WERI-Rb-1 (cell line): ENCODE measurements around the gene PRKCH.

ENCODE experiments used
- DNase-seq: peaks from one replicate; pipeline ENCODE4 v3.0.0-alpha.2; 2020
- H3K27ac ChIP-seq: fragments of 250-450 bp; sonication (Bioruptor Pico); 2 replicates; pipeline ENCODE4 v1.5.1; 2020; ENCODE audit warnings: mild to moderate bottlenecking, moderate library complexity
- H3K27me3 ChIP-seq: fragments of 250-450 bp; sonication (Bioruptor Pico); 2 replicates; pipeline ENCODE4 v1.5.1; 2021; ENCODE audit warnings: mild to moderate bottlenecking, low read depth, moderate library complexity; ENCODE audit not compliant: insufficient read depth, severe bottlenecking
- H3K36me3 ChIP-seq: fragments of 250-450 bp; sonication (Bioruptor Pico); 2 replicates; pipeline ENCODE4 v1.5.1; 2020; ENCODE audit warnings: mild to moderate bottlenecking, moderate library complexity
- H3K4me3 ChIP-seq: 2 replicates; pipeline ENCODE4 v1.5.1; 2011; ENCODE audit warnings: low read depth, mild to moderate bottlenecking, control low read depth, low read length
- H3K9me3 ChIP-seq: fragments of 250-450 bp; sonication (Bioruptor Pico); 2 replicates; pipeline ENCODE4 v1.5.1; 2021; ENCODE audit warnings: mild to moderate bottlenecking, moderate library complexity; ENCODE audit not compliant: severe bottlenecking
- TF ChIP-seq, protein P1 (sequence below): IDR thresholded peaks from 2 replicates; pipeline ENCODE4 v1.5.1; 2011; ENCODE audit warnings: low read depth, mild to moderate bottlenecking, control low read depth, inconsistent platforms, low read length

Gene PRKCH

DNA sequence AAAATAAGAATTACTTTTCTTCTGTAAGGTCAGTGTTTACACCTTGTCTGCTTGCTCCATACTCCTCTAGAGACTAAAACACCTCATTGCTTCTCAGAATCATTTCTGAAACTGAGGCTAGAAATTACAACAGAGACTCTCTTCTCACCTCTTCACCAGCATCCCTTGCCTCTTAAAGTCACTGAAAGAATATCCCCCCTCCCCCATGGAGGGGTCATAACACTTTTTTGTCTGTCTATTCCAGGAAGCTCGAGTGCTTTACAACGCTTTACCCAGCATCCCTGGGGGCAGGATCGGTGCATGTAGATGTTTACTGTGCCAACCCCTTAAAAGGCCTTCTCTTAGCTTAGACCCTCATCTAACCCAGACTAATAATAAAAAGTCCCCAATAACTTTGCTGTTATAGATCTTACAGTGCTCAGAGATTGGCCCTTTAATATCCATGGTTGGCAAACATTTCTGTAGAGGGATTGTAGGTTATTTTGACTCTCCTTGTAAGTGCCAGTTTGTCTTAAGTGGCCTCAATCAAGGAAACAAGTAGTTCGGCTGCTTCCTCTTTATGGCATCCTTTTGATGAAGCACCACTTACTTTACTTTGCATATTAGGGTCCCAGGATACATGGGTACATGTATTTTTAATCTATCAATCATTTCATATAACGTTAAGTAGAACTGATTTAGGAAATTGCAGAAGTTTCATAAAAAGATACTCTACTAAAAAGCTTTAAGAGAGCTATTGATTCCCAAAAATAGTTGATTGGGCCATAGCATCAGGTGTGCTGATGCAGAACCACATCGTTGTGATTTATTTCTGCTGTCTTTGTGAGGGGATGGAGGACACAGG is 29.3 kb downstream of the PRKCH start:
- DNase-seq = no peak
- Histone ChIP-seq H3K36me3 (no peaks in the 10 kb centered on the region), H3K4me3 (no peak overlapping the region), H3K9me3 (no peaks in the 10 kb centered on the region), H3K27ac (no peak overlapping the region), H3K27me3 (no peaks in the 10 kb centered on the region)
- TF ChIP-seq, protein P1, sequence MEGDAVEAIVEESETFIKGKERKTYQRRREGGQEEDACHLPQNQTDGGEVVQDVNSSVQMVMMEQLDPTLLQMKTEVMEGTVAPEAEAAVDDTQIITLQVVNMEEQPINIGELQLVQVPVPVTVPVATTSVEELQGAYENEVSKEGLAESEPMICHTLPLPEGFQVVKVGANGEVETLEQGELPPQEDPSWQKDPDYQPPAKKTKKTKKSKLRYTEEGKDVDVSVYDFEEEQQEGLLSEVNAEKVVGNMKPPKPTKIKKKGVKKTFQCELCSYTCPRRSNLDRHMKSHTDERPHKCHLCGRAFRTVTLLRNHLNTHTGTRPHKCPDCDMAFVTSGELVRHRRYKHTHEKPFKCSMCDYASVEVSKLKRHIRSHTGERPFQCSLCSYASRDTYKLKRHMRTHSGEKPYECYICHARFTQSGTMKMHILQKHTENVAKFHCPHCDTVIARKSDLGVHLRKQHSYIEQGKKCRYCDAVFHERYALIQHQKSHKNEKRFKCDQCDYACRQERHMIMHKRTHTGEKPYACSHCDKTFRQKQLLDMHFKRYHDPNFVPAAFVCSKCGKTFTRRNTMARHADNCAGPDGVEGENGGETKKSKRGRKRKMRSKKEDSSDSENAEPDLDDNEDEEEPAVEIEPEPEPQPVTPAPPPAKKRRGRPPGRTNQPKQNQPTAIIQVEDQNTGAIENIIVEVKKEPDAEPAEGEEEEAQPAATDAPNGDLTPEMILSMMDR = no peak

- no peak overlapping the region for H3K4me3 ChIP-seq
- TF ChIP-seq, protein P1 = no peak
- no peak overlapping the region for H3K27ac ChIP-seq
- H3K36me3 ChIP-seq = no peaks in the 10 kb centered on the region
- no peaks in the 10 kb centered on the region for H3K27me3 ChIP-seq
- DNase-seq = no peak
- no peaks in the 10 kb centered on the region for H3K9me3 ChIP-seq
These were observed 30.1 kb downstream of the PRKCH start for GRCh38 chr14:61351477-61351876.

- no peak for DNase-seq
- TF ChIP-seq, protein P1 = no peak
- H3K27me3 ChIP-seq = no peaks in the 10 kb centered on the region
- no peak overlapping the region for H3K27ac ChIP-seq
- H3K36me3 ChIP-seq = no peaks in the 10 kb centered on the region
- no peak overlapping the region for H3K4me3 ChIP-seq
- no peaks in the 10 kb centered on the region for H3K9me3 ChIP-seq
These were observed 34.5 kb downstream of the PRKCH start for GRCh38 chr14:61355892-61356325.

DNA sequence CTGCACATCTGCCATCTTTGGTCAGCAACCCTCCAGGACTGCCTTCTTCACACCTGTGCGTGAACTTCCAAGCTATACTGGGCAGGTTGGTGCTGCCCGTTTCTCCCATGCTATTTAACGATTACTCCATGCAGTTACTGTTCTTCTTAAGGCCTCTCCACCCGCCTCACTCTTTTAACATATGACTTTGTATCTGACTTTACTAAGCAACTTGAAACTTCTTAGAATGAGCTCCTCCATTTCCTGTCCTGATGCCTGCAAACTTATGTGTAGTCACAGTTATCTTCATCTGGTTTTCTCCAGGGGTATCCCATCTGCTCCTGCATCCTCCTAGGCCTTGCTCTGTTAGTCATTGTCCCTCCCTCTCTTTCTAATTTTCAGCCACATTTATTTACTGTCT is 35.7 kb downstream of the PRKCH start:
- no peaks in the 10 kb centered on the region for H3K27me3 ChIP-seq
- TF ChIP-seq, protein P1 = no peak
- H3K36me3 ChIP-seq = no peaks in the 10 kb centered on the region
- H3K4me3 ChIP-seq = no peak overlapping the region
- no peak for DNase-seq
- H3K9me3 ChIP-seq = no peaks in the 10 kb centered on the region
- no peak overlapping the region for H3K27ac ChIP-seq

GRCh38 chr14:61358554-61359226 is 37.3 kb downstream of the PRKCH start:
- no peak for DNase-seq
- H3K27ac ChIP-seq = no peak overlapping the region
- H3K9me3 ChIP-seq = no peaks in the 10 kb centered on the region
- no peaks in the 10 kb centered on the region for H3K27me3 ChIP-seq
- TF ChIP-seq, protein P1 = no peak
- no peaks in the 10 kb centered on the region for H3K36me3 ChIP-seq
- no peak overlapping the region for H3K4me3 ChIP-seq
